Large intestine (tissue), 1 donor: ENCODE results near the gene CYP21A2. TPM values are rescaled to one million over a fixed set of nuclear protein-coding genes. Genes with fewer than 3 reads are reported as not detected.

Experiments used
- polyA plus RNA-seq: library from polyadenylated mRNA; unstranded; fragments of 120-200 nt; gene quantifications from one replicate; pipeline ENCODE4 v1.2.1, GENCODE V29; 2013

CYP21A2 gene
- polyA plus RNA-seq, 1 donor: 1.5 TPM

Other genes starting within 250 kb of the CYP21A2 start
- 34.2 TPM for gene VARS1, start 242.7 kb upstream of the CYP21A2 start, polyA plus RNA-seq
- gene LSM2, start 231.4 kb upstream of the CYP21A2 start, polyA plus RNA-seq: 51.4 TPM
- gene HSPA1L, start 223.1 kb upstream of the CYP21A2 start, polyA plus RNA-seq: 2.8 TPM
- 115 TPM for gene HSPA1A, start 222.9 kb upstream of the CYP21A2 start, polyA plus RNA-seq
- gene HSPA1B, start 210.7 kb upstream of the CYP21A2 start, polyA plus RNA-seq: 241 TPM
- gene NEU1, start 175.6 kb upstream of the CYP21A2 start, polyA plus RNA-seq: 174 TPM
- gene SLC44A4, start 159.4 kb upstream of the CYP21A2 start, polyA plus RNA-seq: 157 TPM
- gene EHMT2, start 140.7 kb upstream of the CYP21A2 start, polyA plus RNA-seq: 50.5 TPM
- gene ZBTB12, start 136.3 kb upstream of the CYP21A2 start, polyA plus RNA-seq: 11.8 TPM
- gene C2, start 110.7 kb upstream of the CYP21A2 start, polyA plus RNA-seq: 9.3 TPM
- gene CFB, start 92.3 kb upstream of the CYP21A2 start, polyA plus RNA-seq: 37.1 TPM
- gene NELFE, start 79.4 kb upstream of the CYP21A2 start, polyA plus RNA-seq: 77.7 TPM
- 52.6 TPM for gene SKIC2, start 79.2 kb upstream of the CYP21A2 start, polyA plus RNA-seq
- 20.0 TPM for gene DXO, start 66.3 kb upstream of the CYP21A2 start, polyA plus RNA-seq
- gene C4A, start 56.4 kb upstream of the CYP21A2 start, polyA plus RNA-seq: 92.9 TPM
- gene C4B, start 23.6 kb upstream of the CYP21A2 start, polyA plus RNA-seq: 91.2 TPM
- 17.5 TPM for gene TNXB, start 70.9 kb downstream of the CYP21A2 start, polyA plus RNA-seq
- 84.4 TPM for gene ATF6B, start 89.8 kb downstream of the CYP21A2 start, polyA plus RNA-seq
- 5.1 TPM for gene FKBPL, start 91.9 kb downstream of the CYP21A2 start, polyA plus RNA-seq
- 5.3 TPM for gene PRRT1, start 113.5 kb downstream of the CYP21A2 start, polyA plus RNA-seq
- gene PPT2, start 115.7 kb downstream of the CYP21A2 start, polyA plus RNA-seq: 31.0 TPM
- gene EGFL8, start 126.2 kb downstream of the CYP21A2 start, polyA plus RNA-seq: 29.1 TPM
- gene AGPAT1, start 137.7 kb downstream of the CYP21A2 start, polyA plus RNA-seq: 109 TPM
- 85.7 TPM for gene RNF5, start 140.0 kb downstream of the CYP21A2 start, polyA plus RNA-seq
- gene AGER, start 145.8 kb downstream of the CYP21A2 start, polyA plus RNA-seq: 14.9 TPM
- 125 TPM for gene PBX2, start 151.8 kb downstream of the CYP21A2 start, polyA plus RNA-seq
- gene GPSM3, start 154.2 kb downstream of the CYP21A2 start, polyA plus RNA-seq: 14.3 TPM
- gene NOTCH4, start 185.7 kb downstream of the CYP21A2 start, polyA plus RNA-seq: 8.1 TPM